Stimulated activated CD4-positive, alpha-beta T cell treated with anti-CD3 and anti-CD28 coated beads, Interleukin-2, amount 100 ng/mL, for 4 hours (primary cell): Measurements from ENCODE around the gene PRPF40B.
A peak's percentile ranks its signal among the peaks of the same experiment; 100 is the strongest.
"Not testable (repeated sequence)": the region's sequence is repeated elsewhere in the genome, so short reads cannot be mapped to it uniquely, and the experiment has no call there.

Source experiments
- DNase-seq: peaks from one replicate; pipeline ENCODE4 v3.0.0-alpha.2; 2020; ENCODE audit warnings: low read depth

Gene PRPF40B

GRCh38 chr12:49609059-49609874, 14.1 kb upstream of the PRPF40B start:
- DNase-seq = no peak

- DNase-seq = no peak
Measured at GRCh38 chr12:49609875-49610154, 13.5 kb upstream of the PRPF40B start.

- not testable (repeated sequence) for DNase-seq
Measured at GRCh38 chr12:49610785-49611184, 12.6 kb upstream of the PRPF40B start.

GRCh38 chr12:49612210-49612609, 11.2 kb upstream of the PRPF40B start:
- no peak for DNase-seq

GRCh38 chr12:49615725-49616124, 7.6 kb upstream of the PRPF40B start:
- no peak for DNase-seq

GRCh38 chr12:49616533-49617219, 6.7 kb upstream of the PRPF40B start:
- DNase-seq = no peak

GRCh38 chr12:49618576-49618975, 4.8 kb upstream of the PRPF40B start:
- DNase-seq = no peak

- no peak for DNase-seq
Measured at GRCh38 chr12:49619286-49619685, 4.1 kb upstream of the PRPF40B start.

GRCh38 chr12:49621651-49622500, 1.5 kb upstream of the PRPF40B start:
- DNase-seq = no peak

- peak; percentile 31 for DNase-seq
Measured at GRCh38 chr12:49622501-49623141, 740 bp upstream of the PRPF40B start.

- no peak for DNase-seq
Measured at GRCh38 chr12:49624921-49625577, 1.7 kb downstream of the PRPF40B start.

- DNase-seq = peak; percentile 21
Measured at GRCh38 chr12:49626169-49626835, 2.9 kb downstream of the PRPF40B start.

GRCh38 chr12:49626836-49627235, 3.5 kb downstream of the PRPF40B start:
- DNase-seq = no peak

GRCh38 chr12:49627752-49628360, 4.5 kb downstream of the PRPF40B start:
- no peak for DNase-seq

GRCh38 chr12:49631336-49631907, 8.1 kb downstream of the PRPF40B start:
- DNase-seq = no peak

- DNase-seq = no peak
Measured at GRCh38 chr12:49632401-49632800, 9.0 kb downstream of the PRPF40B start.

- DNase-seq = no peak
Measured at GRCh38 chr12:49632986-49633702, 9.8 kb downstream of the PRPF40B start.

GRCh38 chr12:49633703-49634345, 10.5 kb downstream of the PRPF40B start:
- DNase-seq = no peak

GRCh38 chr12:49635036-49635435, 11.7 kb downstream of the PRPF40B start:
- DNase-seq = no peak
